HG03108 (cell line): ENCODE results near the gene ELF1.
A peak's percentile ranks its signal among the peaks of the same experiment; 100 is the strongest.
"Not testable (repeated sequence)": the region's sequence is repeated elsewhere in the genome, so short reads cannot be mapped to it uniquely, and the experiment has no call there.

Experiments used
- ATAC-seq: cut with Tn5 transposase; IDR thresholded peaks from one replicate; pipeline ENCODE4 v1.9.1; 2021; ENCODE audit warnings: moderate library complexity; ENCODE audit not compliant: unreplicated experiment

The ELF1 gene

GRCh38 chr13:40946485-40946884, 72.6 kb downstream of the ELF1 start:
- ATAC-seq = no peak

GRCh38 chr13:40943073-40943472, 76.0 kb downstream of the ELF1 start:
- no peak for ATAC-seq

- ATAC-seq = no peak
Measured at GRCh38 chr13:40941581-40941980, 77.5 kb downstream of the ELF1 start.

- no peak for ATAC-seq
Measured at GRCh38 chr13:40940841-40941240, 78.3 kb downstream of the ELF1 start.

GRCh38 chr13:40933508-40934204, 85.5 kb downstream of the ELF1 start:
- peak; percentile 57 for ATAC-seq

GRCh38 chr13:40932252-40932651, 86.9 kb downstream of the ELF1 start:
- no peak for ATAC-seq

- no peak for ATAC-seq
Measured at GRCh38 chr13:40931719-40932118, 87.4 kb downstream of the ELF1 start.

- ATAC-seq = not testable (repeated sequence)
Measured at GRCh38 chr13:40929883-40930282, 89.2 kb downstream of the ELF1 start.

- ATAC-seq = no peak
Measured at GRCh38 chr13:40928980-40929379, 90.1 kb downstream of the ELF1 start.

- no peak for ATAC-seq
Measured at GRCh38 chr13:40927929-40928328, 91.2 kb downstream of the ELF1 start.

GRCh38 chr13:40923867-40924266, 95.2 kb downstream of the ELF1 start:
- no peak for ATAC-seq

GRCh38 chr13:40922437-40923040, 96.6 kb downstream of the ELF1 start:
- ATAC-seq = no peak

GRCh38 chr13:40920826-40921225, 98.3 kb downstream of the ELF1 start:
- ATAC-seq = no peak

GRCh38 chr13:40919901-40920300, 99.2 kb downstream of the ELF1 start:
- not testable (repeated sequence) for ATAC-seq

- no peak for ATAC-seq
Measured at GRCh38 chr13:40916207-40916998, 102.7 kb downstream of the ELF1 start.

- ATAC-seq = not testable (repeated sequence)
Measured at GRCh38 chr13:40914863-40915262, 104.3 kb downstream of the ELF1 start.

- ATAC-seq = no peak
Measured at GRCh38 chr13:40911341-40911740, 107.8 kb downstream of the ELF1 start.

- ATAC-seq = no peak
Measured at GRCh38 chr13:40910324-40911050, 108.6 kb downstream of the ELF1 start.

- ATAC-seq = not testable (repeated sequence)
Measured at GRCh38 chr13:40909541-40910200, 109.4 kb downstream of the ELF1 start.

GRCh38 chr13:40908546-40908945, 110.6 kb downstream of the ELF1 start:
- no peak for ATAC-seq

- ATAC-seq = not testable (repeated sequence)
Measured at GRCh38 chr13:40901032-40901431, 118.1 kb downstream of the ELF1 start.
